ENCODE data around the gene SLC43A2.

Gene SLC43A2

DNA sequence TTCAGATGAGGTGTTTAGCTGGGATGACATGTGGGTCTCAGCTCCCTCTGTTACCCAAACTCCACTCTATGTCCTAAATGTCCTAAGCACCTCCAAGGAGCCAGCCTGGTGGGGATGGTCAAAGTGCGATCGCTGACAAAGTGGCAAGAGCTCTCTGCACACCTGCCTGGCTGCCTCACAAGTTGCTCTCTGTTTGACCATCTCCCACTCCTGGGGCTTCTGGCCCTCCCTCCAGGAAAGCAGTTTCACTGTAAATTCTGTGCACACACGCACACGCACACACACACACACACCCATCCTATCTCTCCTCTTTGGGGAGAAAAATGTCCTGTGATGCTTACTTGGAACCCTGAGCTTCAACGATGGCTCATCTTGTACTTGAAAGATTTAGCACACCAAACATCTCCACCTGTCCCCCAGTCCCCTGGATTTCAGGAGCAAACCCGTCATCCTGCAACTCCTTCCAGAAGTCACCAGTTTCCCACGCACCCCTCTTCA, 67.7 kb downstream of the SLC43A2 start:
- no peak for DNase-seq

DNA sequence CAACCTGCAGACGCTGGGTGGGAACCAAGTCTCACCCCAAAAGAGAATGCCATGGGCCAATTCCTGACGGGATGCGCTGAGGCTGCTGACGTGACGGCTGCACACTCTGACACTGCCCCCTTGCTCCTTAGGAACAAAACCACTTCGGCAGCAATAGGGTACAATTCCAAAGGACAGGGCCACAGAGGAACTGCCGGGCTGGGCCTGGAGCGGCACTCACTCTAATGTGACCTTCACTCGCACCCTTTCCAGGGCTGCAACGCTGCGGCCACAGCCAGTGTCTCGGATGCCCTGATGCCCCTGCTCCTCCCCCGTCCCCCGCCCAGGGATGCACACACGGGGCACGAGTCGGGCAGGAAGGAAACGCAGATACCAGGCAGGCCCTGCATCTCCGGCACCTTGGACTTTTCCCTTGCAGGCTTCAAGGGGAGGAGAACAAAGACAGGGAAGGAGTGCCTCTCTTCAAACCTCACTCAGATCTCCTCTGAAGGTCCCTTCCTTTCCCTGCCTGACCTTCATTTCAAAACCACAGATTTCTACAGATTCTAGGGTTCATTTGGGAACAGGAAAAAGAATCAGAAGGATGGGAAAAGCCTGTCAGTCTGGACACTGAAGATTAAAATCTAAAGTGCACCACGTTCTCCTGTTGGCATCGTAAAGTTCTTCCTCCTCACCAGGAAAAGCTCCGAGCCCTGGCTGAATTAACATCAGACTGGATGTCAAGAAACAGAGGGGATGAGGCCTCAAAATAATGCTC, 68.4 kb downstream of the SLC43A2 start:
- DNase-seq = no peak

DNA sequence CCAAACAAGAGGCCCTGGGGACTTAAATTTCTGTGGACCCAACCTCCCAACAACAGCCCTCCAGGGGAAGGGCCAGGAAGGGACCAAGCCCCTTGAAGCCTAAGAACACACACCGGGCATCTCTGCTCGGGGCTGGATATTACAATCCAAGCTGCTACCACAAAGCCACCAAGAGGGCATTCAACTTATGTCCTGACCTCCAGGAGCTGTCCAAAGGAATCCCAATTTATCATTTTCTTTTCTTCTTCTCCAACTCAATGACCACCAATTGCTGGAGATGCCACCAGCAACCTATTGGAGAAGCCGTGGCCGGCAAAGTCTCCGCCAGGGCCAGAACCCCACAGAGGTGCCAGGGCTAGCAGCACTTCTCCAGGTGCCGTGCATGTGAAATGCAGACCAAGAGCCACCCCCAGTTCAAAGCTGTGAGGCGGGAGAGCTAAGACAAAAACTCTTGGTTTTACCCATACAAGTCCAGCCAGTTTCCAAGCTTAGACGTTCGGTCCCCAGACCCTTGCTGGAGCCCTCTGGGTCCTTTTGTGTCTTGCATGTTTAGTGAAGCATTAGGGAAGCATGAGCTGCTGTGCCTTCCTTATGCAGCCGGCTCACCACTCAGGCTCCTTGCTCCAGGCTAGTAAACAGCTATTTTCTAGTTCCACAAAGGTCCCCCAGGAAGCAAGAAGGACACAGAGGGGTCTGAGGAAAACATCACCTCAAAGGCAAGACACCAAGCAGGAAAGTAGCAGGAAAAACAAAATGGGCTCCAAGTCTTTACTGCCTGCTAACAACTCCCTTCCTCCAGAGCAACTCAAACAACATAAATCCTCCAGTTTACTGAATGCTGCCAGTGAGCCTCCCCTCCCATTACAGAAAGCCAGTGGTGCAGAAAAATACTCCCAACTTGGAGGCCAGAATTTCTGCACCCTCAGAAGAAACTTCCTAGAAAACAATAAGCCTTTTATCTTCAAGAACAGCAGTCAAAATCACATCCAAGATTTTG, 69.3 kb downstream of the SLC43A2 start:
- no peak for DNase-seq

DNA sequence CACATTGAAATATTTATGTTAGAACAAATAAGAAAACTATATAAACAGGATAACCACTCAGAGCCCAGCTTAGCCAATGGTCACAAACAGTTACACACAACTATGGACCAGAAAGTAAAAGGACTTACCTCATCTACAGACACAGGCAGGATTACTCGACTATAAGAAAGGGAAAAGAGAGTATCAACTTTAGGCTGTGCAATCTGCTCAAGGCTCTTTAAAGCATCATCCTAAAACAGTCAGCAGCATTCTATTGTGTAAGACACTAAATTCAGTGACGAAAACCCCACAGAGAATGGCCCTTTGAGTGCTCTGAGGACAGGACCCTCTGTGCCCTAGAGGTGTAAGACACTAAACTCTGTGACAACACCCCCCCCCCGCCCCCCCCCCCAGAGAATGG, 70.2 kb downstream of the SLC43A2 start:
- no peak for DNase-seq

DNA sequence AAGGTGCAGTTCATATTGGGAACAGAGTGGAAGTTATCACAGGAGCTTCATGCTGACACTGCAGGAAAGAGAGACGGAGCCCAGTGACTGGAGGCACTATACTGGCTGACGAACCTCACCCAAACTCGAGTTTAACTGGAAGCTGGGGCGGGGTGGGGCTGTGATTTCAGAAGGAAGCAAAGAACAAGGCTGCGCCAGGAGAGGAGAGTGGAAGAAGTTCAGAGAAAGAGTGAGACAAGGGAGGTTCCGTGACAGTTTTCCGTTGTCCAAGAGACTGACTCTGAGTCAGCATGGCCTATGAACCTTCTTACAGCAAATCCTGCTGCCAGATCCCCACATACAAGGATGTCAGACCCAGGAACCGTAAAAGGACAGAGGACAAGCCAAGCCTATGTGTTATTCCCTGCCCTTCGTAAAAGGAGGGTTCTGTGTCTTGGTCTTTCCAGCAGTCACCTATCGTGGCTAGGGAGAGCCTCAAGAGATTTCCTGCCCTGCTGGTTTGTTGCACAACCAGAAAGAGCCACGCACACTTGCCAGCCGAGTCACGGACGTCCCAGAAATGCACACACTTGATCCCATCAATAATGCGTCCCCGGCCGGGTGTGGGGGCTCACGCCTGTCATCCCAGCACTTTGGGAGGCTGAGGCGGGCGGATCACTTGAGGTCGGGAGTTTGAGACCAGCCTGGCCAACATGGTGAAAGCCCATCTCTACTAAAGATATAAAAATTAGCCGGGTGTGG, 71.1 kb downstream of the SLC43A2 start:
- no peak for DNase-seq

DNA sequence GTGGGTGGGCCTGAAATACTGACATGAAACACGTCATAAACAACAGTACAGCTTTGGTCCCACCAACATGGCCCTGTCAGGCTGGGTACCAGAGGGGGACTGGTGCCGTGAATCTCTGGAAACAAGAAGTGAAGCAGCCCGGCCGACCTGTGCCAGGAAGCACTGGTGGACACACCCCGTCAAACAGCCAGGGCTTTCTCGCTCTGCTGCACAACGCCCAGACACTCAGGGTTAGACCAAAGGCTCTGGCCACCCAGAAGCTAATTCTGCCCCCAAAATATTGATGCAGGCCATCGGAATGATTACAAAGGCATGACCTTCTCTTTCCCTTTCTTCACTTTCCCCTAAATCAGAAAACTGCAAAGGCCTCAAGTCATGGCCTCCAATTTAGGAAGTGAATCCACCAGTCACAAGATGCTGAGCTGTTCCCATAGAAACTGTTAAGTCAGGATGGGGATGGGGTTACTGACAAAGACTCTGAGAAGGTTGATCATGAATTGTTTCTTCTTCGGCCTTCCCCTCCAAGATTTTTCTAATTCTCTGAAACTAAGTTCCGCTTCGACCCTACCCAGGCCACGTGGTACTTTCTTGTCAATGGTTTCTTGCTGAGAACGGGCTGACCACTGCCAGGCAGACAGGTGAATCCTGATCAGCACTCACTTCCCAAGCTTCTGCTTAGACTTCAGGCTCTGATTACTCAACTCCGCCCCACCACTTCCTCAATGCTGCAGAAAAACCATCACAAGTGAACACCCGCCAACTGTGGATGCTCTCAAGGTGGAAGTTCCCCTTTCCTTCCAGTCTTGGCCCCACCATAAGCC, 72.8 kb downstream of the SLC43A2 start:
- no peak for DNase-seq

DNA sequence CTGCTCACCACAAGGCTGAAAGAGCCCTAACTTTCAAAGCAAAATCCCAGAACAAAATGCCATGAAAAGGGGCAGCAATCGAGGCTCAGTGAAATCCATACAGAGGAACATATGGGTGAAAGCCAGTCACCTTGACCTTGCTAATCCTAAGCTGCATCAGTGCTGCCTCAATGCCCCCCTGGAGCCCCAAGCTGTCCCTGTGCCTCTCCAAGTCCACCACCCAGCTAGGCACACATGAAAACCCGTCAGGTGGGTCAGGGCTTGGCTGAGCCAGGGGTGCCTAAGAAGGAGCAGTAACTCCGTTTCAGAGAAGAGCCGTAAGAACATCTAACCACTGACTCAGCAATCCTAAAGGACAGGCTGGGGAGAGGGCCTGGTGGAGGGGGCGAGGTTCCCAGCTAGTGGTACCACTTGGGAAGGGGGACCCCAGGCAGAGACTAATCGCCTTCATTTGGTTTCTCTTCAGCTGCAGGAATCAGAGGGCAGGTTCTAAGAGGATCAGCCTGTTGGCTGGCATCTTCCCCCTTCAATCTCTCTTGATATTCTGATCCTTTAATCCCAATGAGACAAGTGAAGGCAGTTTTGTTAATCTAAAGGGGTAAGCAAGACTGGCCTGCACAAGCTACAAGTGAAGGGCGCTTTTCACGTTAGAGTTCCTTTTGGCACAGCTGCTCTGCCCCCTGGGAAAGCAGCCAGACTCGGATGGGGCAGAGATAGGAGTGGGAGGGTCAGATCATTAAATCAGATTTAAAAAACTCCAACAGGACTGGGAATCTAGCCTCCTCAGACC, 73.7 kb downstream of the SLC43A2 start:
- no peak for DNase-seq

DNA sequence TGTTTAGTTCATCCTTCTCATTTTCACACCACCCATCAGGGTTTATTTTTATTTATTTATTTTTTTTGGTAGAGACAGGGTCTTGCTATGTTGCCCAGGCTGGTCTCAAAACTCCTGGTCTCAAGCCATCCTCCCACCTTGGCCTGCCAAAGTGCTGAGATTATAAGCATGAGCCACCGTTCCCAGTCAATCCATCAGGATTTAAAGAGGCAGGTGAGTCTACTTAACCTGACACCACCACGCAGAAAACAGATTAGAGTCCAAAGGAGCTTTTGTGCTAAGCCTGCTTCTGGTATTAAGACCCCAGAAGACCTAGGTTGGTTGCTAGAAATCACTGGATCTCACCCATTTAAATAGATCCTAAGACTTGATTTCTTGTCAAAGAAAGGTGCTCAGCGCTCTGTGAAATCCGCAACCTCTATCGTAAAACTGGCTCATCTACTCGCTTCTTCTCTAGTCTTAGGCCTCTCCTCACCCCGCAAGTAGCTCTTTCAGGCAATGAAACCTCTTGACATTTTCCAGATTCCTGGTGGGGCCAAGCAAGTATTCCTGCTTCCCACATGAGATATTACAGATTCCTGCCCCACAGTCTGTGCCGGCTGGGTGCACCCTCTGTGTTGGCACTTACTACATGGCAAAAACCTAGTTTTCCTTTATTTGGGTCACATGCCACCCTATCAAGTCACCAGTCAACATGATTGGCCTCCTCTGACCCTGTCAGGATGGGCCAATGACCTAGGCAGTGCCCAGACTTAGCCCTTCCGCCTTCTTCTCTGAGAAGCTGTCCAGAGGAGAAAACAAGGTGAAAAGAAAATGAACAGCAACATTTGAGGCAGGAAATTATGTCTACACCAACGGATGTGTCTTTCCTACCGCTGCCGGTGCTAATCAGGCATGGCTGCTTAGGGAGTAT, 75.0 kb downstream of the SLC43A2 start:
- DNase-seq = no peak

DNA sequence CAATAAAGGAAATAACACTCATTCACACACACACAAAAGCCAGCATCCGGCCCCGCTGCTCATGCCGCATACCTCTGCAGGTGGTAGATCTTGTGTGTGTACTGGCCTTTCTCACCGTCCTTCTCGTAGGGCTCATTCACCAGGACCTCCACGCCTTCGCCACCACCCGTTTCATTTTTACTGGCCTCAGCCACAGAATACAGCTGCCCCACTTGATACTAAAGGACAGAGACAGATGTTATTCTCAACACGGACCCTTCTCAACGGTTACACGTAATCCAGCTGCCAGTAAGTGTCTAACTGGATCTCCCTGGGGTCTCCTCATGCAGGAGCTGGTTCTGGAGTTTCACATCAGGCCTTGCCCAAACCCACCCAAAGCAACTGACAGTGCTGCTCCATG, 75.7 kb downstream of the SLC43A2 start:
- DNase-seq = no peak

DNA sequence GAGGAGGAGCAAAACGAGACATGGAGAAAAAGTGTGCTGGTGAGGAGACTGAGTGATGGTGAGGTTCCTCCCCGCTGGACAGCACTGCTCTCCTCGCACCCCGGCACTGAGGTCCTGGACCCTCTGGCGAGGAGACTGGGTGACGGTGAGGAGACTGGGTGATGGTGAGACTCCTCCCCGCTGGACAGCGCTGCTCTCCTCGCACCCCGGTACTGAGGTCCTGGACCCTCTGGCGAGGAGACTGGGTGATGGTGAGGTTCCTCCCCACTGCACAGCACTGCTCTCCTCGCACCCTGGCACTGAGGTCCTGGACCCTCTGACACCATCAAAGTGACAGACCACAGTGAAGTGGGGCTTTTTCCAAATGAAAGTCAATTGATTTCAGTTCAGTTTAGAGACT, 76.9 kb downstream of the SLC43A2 start:
- DNase-seq = no peak

DNA sequence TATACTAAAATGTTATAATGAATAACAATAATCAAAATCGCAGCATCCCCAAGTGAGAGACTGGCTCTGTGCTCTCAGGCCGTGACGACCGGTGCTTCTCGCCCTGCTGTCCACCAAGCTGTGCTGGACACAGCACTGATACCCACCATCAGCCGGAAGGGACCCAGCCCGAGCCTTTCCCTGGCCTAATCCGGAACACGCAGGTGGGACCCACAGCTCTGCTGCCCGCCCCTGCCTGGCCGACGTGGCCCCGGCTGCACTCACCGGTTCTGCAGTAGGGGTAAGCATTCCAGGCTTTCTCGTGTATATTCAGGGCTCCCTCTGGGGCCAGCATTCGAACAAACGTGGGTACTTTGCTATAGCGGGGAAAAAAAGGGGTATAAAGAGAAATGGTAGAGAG, 80.6 kb downstream of the SLC43A2 start:
- DNase-seq = no peak

DNA sequence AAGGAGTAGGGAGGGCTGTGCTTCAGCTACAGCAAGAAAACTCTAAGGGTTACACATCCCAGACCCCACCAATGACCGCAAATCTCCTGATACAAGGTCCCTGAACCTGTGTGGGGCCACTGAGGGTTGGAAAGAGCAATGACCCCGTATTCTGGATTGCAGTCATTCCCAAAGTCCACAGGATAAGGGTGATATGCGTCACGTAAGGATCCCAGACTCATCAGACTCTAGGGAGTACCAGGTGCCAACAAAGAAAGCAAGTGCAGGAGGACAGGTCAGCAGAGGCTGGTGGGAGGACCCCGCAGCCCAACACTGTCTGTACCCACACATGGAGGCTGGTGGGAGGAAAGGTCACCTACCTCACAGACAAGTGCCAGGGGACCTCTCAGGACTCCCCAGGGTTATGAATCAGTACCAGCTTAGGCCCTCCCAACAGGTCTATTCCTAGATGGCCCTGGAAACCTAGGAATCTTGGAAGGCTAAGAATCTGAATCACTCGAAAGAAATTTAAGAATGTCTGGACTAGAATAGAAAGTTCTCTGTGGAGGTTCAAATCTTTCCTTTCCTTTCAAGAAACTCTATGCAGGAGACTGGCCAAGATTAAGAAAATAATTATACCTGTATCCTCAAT, 82.2 kb downstream of the SLC43A2 start:
- no peak for DNase-seq

DNA sequence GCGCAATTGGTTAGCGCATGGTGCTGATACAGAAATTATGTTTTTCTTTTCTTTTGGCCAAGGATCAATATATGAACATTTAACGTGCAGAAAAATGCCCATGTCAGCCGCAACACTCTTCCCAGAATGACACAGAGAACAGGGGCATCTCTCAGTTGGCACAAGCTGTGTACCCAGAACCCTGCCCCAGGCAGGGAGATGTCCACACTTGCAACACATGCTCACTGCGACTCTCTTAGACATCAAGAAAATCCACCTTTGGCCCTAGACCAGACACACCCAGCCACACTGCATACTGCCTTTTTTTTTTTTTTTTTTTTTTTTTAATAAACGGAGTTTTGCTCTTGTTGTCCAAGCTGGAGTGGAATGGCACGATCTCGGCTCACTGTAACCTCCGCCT, 83.0 kb downstream of the SLC43A2 start:
- DNase-seq = no peak

DNA sequence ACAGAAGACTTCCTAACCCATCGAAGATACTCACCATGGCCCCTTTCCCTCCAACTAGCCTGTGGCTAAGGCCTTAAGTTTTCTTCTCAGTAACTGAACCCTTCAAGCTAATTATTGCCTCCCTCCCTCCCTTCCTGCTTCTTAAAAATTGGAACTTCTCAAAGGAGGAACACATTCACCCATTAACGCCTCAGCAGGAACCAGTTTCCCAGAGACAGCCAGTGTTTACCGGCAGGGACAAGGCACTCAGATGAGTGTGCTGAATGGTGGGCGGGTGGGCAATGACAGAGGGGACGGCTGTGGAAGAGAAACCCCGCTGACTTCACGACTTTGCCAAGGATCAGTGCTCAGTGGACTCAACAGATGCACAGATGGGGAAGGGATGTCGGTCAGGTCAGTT, 86.3 kb downstream of the SLC43A2 start:
- no peak for DNase-seq

DNA sequence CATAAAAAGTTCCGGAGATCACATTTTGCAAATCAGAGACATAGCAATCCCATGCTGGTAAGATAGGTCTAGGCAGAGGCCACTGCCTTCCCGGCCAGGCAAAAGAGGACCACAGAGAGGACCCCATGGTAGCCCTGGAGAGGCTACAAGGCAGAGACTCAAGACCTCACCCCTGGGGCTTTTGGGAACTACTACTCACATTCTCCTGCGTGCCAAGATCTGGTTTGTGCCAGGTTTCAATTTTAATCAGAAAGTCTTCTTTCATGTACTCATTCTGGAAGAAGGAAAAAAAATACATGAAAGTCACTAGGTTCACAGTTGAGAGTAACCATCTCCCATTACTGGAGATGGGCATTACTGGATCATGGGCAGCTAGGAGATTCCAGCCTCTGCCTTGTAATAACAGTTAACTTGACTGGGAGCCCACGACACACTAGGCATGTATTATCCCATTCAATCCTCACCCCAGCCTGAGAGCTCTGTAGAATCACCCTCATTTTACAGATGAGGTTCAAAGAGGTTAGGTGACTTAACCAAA, 87.2 kb downstream of the SLC43A2 start:
- no peak for DNase-seq

DNA sequence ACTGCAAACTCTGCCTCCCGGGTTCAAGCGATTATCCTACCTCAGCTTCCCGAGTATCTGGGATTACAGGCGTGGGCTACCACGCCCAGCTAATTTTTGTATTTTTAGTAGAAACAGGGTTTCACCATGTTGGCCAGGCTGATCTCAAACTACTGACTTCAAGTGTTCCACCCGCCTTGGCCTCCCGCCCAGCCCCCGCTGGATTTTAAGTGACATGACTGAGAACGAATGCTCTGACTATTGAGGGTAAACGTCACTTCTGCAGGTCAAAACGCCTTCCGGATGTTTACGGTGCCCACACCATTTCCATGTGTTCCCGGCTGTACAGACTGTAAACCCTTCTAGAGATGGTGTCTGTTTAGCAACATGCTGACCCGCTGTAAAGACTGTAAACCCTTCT, 88.8 kb downstream of the SLC43A2 start:
- no peak for DNase-seq

DNA sequence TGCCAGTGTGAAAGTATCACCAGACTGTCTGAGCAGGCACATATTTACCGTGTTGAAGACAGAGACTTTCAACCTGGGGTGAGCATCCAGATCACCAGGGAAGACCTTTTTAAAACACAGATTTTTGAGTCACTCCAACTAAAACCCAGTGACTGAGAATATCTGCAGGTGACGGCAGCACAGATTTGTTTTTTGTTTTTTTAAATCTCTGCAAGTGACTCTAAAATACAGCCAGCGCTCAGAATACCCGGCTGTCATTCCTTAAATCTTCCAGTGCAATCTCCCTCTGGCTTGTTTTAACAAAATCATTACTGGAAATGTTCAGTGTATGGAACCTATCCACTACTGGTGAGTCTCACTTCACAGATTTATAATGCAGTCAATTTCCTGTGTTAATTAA, 92.9 kb downstream of the SLC43A2 start:
- DNase-seq = no peak

DNA sequence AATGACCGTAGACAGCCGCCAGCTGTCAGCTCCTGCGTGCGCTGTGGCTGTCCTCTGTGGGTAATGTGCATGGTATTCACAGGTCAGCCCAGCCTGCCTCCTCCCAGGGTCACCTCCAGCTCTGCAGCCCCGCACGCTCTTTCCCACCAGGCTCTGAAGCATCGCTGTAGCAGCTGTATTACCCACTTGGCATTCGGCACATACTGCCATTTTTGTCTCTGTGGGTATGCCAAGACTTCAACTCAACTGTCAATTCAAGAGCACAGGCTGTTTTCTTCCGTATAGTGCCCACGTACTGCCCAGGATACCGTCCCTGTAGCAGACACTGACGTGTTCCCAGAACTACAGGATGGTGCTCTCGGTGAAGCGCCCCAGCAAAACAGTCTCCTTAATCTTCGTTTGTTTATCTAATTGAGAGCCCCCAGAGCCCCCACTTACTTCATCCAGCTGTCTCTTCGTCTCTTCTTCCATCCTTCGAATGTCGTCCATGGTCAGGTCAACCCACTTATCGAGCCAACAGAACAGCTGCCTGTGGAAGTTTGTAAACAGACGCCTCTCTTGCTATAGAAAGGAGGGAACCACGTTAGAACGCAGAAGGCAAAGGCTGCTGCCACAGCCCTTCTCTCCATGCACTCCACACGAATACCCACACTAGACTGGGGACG, 94.8 kb downstream of the SLC43A2 start:
- no peak for DNase-seq
